Gastroesophageal sphincter (tissue), 4 donors: ENCODE data around the gene ATP9B. TPM values are rescaled to one million over a fixed set of nuclear protein-coding genes. Genes with fewer than 3 reads are reported as not detected.

Experiments used
- ATAC-seq: fragments of 150-250 bp; one replicate; pipeline ENCODE4 v1.9.1; 2016; ENCODE audit warnings: mild to moderate bottlenecking, moderate library complexity
- H3K27ac ChIP-seq, 4 donors: fragments of 200-600 bp; sonication (generic) in 3 of 4; 1 replicate in 3 of 4; 2 replicates in 1 of 4; pipeline ENCODE4 v1.5.1; 2016 to 2019
- H3K27me3 ChIP-seq: fragments of 200-600 bp; sonication (generic); one replicate; pipeline ENCODE4 v1.5.1; 2019
- H3K36me3 ChIP-seq, 2 donors: fragments of 200-600 bp; sonication (generic); one replicate each; pipeline ENCODE4 v1.5.1; 2019; ENCODE audit warnings: control low read depth in 1 of 2
- H3K4me1 ChIP-seq, 3 donors: fragments of 200-600 bp; sonication (generic); 1 replicate in 2 of 3; 2 replicates in 1 of 3; pipeline ENCODE4 v1.5.1; 2016 to 2019; ENCODE audit warnings: control low read depth in 2 of 3
- H3K4me3 ChIP-seq, 2 donors: fragments of 200-600 bp; sonication (generic); one replicate each; pipeline ENCODE4 v1.5.1; 2019; ENCODE audit warnings: mild to moderate bottlenecking in 1 of 2, moderate library complexity in 1 of 2
- H3K9me3 ChIP-seq, 3 donors: fragments of 200-600 bp; sonication (generic); one replicate each; pipeline ENCODE4 v1.5.1; 2017 to 2019; ENCODE audit warnings: control low read depth in 2 of 3
- EP300 ChIP-seq: sonication (generic); formaldehyde crosslinking; IDR thresholded peaks from one replicate; pipeline ENCODE4 v1.6.1; 2017; ENCODE audit warnings: antibody characterized with exemption, mild to moderate bottlenecking
- POLR2A ChIP-seq, 2 donors: fragments of 450-650 bp; IDR thresholded peaks; one replicate each; pipeline ENCODE4 v1.6.1; 2017; ENCODE audit warnings: antibody characterized with exemption in 2 of 2, mild to moderate bottlenecking in 2 of 2, moderate library complexity in 1 of 2
- POLR2AphosphoS5 ChIP-seq: sonication (generic); formaldehyde crosslinking; IDR thresholded peaks from one replicate; pipeline ENCODE4 v1.6.1; 2017; ENCODE audit warnings: antibody characterized with exemption
- WGBS, 2 donors: methylation state at CpG; one replicate each; pipeline ENCODE4 v1.1.5; 2018; ENCODE audit warnings: low coverage in 1 of 2; 5-methylcytosine and 5-hydroxymethylcytosine counted together
- total RNA-seq, 4 donors: library from RNA; depleted of rRNA; stranded (reverse); fragments of >200 nt; gene quantifications; one replicate each; pipeline ENCODE4 v1.1.0, GENCODE V29; 2016
- TF ChIP-seq, protein P1 (sequence below), 4 experiments: fragments of 200-600 bp in 2 of 4; fragments of 450-650 bp in 2 of 4; sonication (generic) in 1 of 4; IDR thresholded peaks; one replicate each; pipeline ENCODE4 v1.5.1; 2017 to 2019; ENCODE audit warnings: antibody characterized with exemption in 4 of 4, mild to moderate bottlenecking in 2 of 4, moderate library complexity in 2 of 4

ATP9B gene
- total RNA-seq, 4 donors from 2014 or later, result 16.6 to 48.7 (median 33.7) TPM

DNA sequence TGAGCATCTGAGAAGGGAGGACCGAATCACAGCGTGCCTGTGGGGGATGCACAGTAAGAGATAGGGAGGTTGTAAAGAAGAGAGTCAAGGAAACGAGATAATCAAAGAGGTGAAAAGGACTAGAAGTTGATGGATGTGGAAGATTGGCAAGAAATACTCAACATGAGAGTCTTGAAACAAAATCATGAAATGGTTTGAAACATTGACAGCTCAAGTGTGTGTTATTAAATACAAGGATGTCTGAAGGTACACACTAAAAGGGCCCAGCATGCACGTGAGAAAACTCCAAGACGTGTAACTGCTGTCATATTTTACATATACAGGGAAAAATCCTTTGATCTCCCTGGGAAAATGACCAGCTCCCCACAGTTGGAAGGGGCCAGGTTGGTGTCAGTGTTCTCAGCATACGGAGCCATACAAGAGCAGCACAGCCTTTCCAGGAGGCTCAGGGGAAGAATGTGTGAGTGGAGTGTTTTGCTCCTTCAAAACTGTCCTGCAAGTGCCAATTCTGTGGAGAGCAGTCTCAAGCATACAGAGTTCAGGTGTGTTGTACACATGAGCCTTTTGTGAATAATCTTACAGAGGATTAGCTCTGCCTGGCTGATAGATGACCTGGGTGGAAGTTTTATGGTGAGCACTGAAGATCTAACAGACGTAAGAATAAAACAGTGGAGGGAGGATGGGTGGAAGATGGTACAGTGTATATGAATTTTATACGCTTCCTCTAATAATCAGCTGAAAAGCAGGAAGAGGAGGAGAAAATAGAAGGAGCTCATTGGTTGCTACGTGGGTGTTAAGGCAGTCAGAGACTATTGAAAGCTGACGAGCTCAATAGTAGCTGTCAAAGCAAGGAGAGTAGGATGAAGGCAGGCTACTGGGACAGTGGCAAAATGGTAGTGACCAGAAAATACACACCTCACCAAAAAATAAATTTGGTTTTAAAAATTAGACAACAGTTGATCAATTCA, 126.8 kb downstream of the ATP9B start:
- TF ChIP-seq, protein P1, sequence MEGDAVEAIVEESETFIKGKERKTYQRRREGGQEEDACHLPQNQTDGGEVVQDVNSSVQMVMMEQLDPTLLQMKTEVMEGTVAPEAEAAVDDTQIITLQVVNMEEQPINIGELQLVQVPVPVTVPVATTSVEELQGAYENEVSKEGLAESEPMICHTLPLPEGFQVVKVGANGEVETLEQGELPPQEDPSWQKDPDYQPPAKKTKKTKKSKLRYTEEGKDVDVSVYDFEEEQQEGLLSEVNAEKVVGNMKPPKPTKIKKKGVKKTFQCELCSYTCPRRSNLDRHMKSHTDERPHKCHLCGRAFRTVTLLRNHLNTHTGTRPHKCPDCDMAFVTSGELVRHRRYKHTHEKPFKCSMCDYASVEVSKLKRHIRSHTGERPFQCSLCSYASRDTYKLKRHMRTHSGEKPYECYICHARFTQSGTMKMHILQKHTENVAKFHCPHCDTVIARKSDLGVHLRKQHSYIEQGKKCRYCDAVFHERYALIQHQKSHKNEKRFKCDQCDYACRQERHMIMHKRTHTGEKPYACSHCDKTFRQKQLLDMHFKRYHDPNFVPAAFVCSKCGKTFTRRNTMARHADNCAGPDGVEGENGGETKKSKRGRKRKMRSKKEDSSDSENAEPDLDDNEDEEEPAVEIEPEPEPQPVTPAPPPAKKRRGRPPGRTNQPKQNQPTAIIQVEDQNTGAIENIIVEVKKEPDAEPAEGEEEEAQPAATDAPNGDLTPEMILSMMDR (IDR thresholded peaks at IDR 0.05), result no peak
- TF ChIP-seq POLR2A (IDR thresholded peaks at IDR 0.05), result no peak
- no peak for TF ChIP-seq EP300
- TF ChIP-seq POLR2AphosphoS5, result no peak
- no peak overlapping the region for H3K4me3 ChIP-seq
- no peak overlapping the region for H3K27ac ChIP-seq
- 83 to 95% methylated on average over 8 to 10 of the region's 10 CpGs for WGBS, 2 donors
- H3K9me3 ChIP-seq, result no peaks in the 10 kb centered on the region
- ATAC-seq, result no peak
- no peaks in the 10 kb centered on the region for H3K4me1 ChIP-seq
- no peaks in the 10 kb centered on the region for H3K27me3 ChIP-seq
- H3K36me3 ChIP-seq, result peaks cover 0 to 37% of the 10 kb centered on the region in 2 donors

DNA sequence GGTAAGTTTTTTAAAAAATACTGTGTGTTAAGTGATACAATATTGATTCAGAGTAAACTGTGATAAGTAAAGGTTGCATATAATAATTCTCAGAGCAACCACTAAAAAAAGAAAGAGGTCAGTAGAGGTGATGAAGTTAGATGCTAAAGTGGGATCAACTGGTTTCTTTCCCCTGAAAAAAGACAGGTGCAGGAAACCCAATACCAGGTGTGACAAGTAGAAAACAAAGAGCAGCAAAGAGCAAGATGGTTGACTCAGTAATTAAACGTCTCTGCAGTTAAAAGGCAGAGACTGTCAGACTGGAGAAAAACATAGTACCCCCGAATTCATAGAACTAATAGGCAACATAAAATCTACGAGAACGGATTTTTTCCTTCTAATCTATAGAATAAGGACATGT, 128.3 kb downstream of the ATP9B start:
- H3K27me3 ChIP-seq, result no peaks in the 10 kb centered on the region
- peaks cover 0 to 37% of the 10 kb centered on the region in 2 donors for H3K36me3 ChIP-seq
- no peak overlapping the region for H3K4me3 ChIP-seq
- H3K4me1 ChIP-seq, result no peaks in the 10 kb centered on the region
- TF ChIP-seq EP300, result no peak
- TF ChIP-seq POLR2AphosphoS5, result no peak
- TF ChIP-seq, protein P1 (IDR thresholded peaks at IDR 0.05), result no peak
- H3K27ac ChIP-seq, result no peak overlapping the region
- 87 to 91% methylated on average over 4 of the region's 4 CpGs for WGBS, 2 donors
- H3K9me3 ChIP-seq, result no peaks in the 10 kb centered on the region
- no peak for ATAC-seq

DNA sequence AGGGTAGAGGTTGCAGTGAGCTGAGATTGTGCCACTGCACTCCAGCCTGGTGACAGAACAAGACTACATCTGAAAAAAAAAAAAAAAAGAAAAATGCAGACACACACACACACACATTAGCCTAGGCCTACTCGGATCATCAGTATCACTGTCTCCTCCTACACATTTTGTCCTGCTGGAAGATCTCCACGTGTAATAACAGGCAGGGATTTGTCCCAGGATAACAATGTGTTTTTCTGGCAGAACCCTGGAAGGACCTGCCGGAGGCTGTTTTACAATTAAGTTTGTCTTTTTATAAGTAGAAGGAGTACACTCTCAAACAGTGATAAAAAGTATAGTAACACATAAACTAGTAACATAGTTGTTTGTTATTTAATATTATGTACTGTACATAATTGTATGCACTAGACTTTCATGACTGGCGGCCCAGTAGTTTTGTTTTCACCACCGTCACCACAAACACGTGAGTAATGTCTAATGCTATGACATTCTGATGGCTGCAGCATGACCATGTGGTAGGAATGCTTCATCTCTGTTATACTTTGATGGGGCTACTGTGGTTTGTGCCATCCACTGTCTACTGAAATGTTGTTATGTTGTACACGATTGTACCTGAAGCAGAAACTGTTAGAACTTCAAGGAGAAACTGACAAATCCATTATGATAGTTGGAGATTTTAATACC, 130.6 kb downstream of the ATP9B start:
- Histone ChIP-seq H3K4me3 (no peak overlapping the region), H3K27me3 (no peaks in the 10 kb centered on the region), H3K27ac (no peak overlapping the region), H3K4me1 (no peaks in the 10 kb centered on the region), H3K9me3 (no peaks in the 10 kb centered on the region), H3K36me3 (peaks cover 0 to 17% of the 10 kb centered on the region in 2 donors)
- no peak for ATAC-seq
- TF ChIP-seq POLR2AphosphoS5 (no peak), POLR2A (IDR thresholded peaks at IDR 0.05) (no peak), EP300 (no peak)
- TF ChIP-seq, protein P1 (IDR thresholded peaks at IDR 0.05), result no peak
- WGBS, 2 donors, result 56 to 65% methylated on average over 7 of the region's 7 CpGs

DNA sequence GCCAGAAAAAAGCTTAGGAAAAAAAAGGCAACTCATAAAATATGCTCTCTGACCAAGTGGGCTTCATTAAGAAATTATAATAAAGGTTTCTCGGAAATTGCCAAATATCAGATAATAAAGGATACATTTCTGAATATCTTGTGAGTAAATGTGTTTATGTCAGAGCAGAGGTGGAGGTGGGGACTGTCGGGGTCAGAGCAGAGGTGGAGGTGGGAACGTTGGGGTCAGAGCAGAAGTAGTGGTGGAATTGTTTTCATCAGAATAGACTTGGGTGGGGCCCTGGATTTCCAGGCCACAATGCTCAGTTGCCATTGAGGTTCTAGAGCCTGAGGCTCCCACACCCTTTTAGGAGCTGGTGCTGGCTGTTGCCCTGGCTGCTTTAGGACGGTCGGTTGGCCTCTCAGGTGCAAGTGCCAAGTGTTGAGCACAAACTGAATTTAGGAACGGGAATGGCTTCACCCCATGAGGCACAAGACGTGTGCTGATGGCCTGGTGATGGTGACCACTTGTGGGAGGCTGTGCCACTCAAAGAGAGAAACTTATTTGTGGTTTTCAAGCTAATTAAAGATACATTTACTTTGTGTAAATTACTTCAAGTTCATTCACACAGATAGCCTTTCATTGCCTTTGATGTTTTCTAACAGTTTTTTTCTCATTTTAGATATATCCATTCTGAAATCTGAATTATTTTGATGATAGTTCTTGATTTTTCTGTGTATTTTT, 131.5 kb downstream of the ATP9B start:
- 75 to 83% methylated on average over 3 to 7 of the region's 7 CpGs for WGBS, 2 donors
- peaks cover 0 to 10% of the 10 kb centered on the region in 2 donors for H3K36me3 ChIP-seq
- H3K9me3 ChIP-seq, result no peaks in the 10 kb centered on the region
- H3K27me3 ChIP-seq, result no peaks in the 10 kb centered on the region
- no peak overlapping the region for H3K4me3 ChIP-seq
- no peaks in the 10 kb centered on the region for H3K4me1 ChIP-seq
- TF ChIP-seq EP300 (no peak), POLR2AphosphoS5 (no peak), POLR2A (IDR thresholded peaks at IDR 0.05) (no peak)
- TF ChIP-seq, protein P1 (IDR thresholded peaks at IDR 0.05), result no peak
- H3K27ac ChIP-seq, result no peak overlapping the region
- ATAC-seq, result peak; percentile 87
